Measurements from ENCODE around the gene RCOR3.

RCOR3 gene

GRCh38 chr1:211333906-211334305, 74.7 kb downstream of the RCOR3 start (continued):
- TF ChIP-seq, protein P1, sequence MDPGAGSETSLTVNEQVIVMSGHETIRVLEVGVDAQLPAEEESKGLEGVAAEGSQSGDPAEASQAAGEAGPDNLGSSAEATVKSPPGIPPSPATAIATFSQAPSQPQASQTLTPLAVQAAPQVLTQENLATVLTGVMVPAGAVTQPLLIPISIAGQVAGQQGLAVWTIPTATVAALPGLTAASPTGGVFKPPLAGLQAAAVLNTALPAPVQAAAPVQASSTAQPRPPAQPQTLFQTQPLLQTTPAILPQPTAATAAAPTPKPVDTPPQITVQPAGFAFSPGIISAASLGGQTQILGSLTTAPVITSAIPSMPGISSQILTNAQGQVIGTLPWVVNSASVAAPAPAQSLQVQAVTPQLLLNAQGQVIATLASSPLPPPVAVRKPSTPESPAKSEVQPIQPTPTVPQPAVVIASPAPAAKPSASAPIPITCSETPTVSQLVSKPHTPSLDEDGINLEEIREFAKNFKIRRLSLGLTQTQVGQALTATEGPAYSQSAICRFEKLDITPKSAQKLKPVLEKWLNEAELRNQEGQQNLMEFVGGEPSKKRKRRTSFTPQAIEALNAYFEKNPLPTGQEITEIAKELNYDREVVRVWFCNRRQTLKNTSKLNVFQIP (CRISPR knock-in tag; IDR thresholded peaks at IDR 0.05; ENCODE audit: borderline replicate concordance, low read depth), result no peak

DNA sequence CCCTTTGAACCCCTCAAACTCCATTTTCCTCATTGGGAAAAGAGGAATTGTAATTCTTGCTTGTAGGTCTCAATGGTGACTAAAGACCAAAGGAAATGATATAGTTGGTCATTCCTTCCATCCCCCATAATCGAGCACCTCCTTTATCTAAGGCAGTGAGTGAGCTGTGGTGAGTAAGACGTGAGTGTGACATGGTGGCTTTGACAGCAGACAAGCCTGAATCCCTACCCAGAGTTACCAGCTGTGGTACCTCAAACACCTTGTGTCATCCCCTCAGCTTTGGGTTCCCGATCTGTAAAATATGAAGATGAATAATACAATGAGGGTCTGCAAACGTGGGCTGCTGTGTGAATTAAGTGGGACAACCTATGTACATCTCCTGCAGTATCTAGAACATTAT, 75.8 kb downstream of the RCOR3 start:
- no peak for ATAC-seq
- TF ChIP-seq PATZ1 (CRISPR knock-in tag; IDR thresholded peaks at IDR 0.05; ENCODE audit: borderline replicate concordance) (no peak), ZFP30 (CRISPR knock-in tag; IDR thresholded peaks at IDR 0.05) (no peak)

DNA sequence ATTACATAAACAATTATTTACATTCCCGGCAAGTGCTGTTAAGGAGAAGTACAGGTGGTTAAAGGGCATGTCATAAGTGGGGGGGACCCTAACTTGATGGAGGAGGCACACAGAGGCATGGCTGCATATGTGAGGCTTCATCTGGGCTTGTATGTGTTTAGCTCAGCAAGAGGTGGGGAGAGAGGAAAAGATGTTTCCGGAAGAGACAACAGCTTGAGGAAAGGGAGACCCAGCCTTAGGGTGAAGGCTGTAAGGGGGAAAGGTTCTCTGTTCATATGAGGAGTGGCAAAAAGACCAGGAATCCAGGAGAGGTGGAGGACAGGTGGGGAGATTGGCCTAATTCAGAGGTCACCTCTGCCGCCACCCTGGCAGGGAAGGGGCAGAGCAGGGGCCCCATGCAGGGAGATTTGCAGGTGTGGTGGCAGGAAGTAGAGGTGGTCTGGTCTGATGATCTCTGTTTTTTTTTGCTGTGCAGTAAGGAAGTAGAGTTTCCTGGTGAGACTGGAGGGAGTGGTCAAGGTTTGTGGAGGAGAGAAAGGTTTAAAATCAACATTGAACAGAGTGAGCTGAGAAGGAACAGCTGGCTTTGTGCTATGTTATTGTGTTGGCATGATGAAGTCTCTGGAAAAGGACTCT, 76.5 kb downstream of the RCOR3 start:
- no peak for TF ChIP-seq ARNTL (CRISPR knock-in tag; IDR thresholded peaks at IDR 0.05; ENCODE audit: borderline replicate concordance, low read depth)
- TF ChIP-seq ZC3H10 (CRISPR knock-in tag; IDR thresholded peaks at IDR 0.05), result no peak
- no peak for TF ChIP-seq ESRRG (CRISPR knock-in tag; IDR thresholded peaks at IDR 0.05)
- no peak for TF ChIP-seq PPARA (CRISPR knock-in tag; IDR thresholded peaks at IDR 0.05; ENCODE audit: borderline replicate concordance)
- no peak for TF ChIP-seq RARB (CRISPR knock-in tag; IDR thresholded peaks at IDR 0.05)
- no peak for TF ChIP-seq CREB5 (CRISPR knock-in tag; IDR thresholded peaks at IDR 0.05; ENCODE audit: low read depth)
- TF ChIP-seq BACH2 (CRISPR knock-in tag; IDR thresholded peaks at IDR 0.05; ENCODE audit: borderline replicate concordance), result no peak
- TF ChIP-seq ZNF8 (CRISPR knock-in tag; IDR thresholded peaks at IDR 0.05), result no peak
- no peak for TF ChIP-seq ZFP3 (CRISPR knock-in tag; IDR thresholded peaks at IDR 0.05)
- TF ChIP-seq CSRNP3 (CRISPR knock-in tag; IDR thresholded peaks at IDR 0.05), result no peak
- TF ChIP-seq, protein P1 (CRISPR knock-in tag; IDR thresholded peaks at IDR 0.05; ENCODE audit: borderline replicate concordance, low read depth), result no peak
- no peak for TF ChIP-seq ISL1 (CRISPR knock-in tag; IDR thresholded peaks at IDR 0.05)
- no peak for TF ChIP-seq ZNF70 (CRISPR knock-in tag; IDR thresholded peaks at IDR 0.05)
- no peak for ATAC-seq

DNA sequence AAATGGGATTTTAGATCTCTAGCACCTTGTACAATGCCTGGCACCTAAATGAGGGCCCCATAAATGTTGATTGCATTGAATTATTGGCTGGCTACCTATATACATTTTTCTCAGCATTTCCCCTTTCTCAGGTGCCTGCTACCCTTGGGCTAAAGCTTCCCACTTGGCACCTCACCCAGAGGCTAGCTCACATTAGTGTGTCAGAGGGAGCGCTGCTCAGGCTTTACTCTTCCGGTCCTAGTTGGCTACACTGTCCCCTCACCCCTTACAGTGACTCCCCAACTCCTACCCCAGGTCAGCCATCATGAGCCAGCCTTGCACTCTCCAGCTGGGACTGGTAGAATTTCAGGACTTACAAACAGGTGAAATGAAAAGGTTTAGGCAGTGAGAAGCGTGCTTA, 77.0 kb downstream of the RCOR3 start:
- no peak for ATAC-seq
- TF ChIP-seq SNAI2 (CRISPR knock-in tag; IDR thresholded peaks at IDR 0.05) (no peak), ISL1 (CRISPR knock-in tag; IDR thresholded peaks at IDR 0.05) (no peak), PPARA (CRISPR knock-in tag; IDR thresholded peaks at IDR 0.05; ENCODE audit: borderline replicate concordance) (no peak)
- TF ChIP-seq, protein P2, sequence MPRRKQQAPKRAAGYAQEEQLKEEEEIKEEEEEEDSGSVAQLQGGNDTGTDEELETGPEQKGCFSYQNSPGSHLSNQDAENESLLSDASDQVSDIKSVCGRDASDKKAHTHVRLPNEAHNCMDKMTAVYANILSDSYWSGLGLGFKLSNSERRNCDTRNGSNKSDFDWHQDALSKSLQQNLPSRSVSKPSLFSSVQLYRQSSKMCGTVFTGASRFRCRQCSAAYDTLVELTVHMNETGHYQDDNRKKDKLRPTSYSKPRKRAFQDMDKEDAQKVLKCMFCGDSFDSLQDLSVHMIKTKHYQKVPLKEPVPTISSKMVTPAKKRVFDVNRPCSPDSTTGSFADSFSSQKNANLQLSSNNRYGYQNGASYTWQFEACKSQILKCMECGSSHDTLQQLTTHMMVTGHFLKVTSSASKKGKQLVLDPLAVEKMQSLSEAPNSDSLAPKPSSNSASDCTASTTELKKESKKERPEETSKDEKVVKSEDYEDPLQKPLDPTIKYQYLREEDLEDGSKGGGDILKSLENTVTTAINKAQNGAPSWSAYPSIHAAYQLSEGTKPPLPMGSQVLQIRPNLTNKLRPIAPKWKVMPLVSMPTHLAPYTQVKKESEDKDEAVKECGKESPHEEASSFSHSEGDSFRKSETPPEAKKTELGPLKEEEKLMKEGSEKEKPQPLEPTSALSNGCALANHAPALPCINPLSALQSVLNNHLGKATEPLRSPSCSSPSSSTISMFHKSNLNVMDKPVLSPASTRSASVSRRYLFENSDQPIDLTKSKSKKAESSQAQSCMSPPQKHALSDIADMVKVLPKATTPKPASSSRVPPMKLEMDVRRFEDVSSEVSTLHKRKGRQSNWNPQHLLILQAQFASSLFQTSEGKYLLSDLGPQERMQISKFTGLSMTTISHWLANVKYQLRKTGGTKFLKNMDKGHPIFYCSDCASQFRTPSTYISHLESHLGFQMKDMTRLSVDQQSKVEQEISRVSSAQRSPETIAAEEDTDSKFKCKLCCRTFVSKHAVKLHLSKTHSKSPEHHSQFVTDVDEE (CRISPR knock-in tag; IDR thresholded peaks at IDR 0.05), result no peak

All from SK-N-SH treated with all-trans-retinoic acid at 6 μM for 48 hours (cell line).